Thyroid gland (tissue), 4 donors: ENCODE results near the gene GPSM1. TPM values are rescaled to one million over a fixed set of nuclear protein-coding genes. Genes with fewer than 3 reads are reported as not detected.

Experiments
- DNase-seq, 2 donors: peaks; one replicate each; pipeline ENCODE4 v3.0.0-alpha.2; 2019
- H3K27ac ChIP-seq, 3 donors: fragments of 200-600 bp; sonication (generic); 1 replicate in 2 of 3; 2 replicates in 1 of 3; pipeline ENCODE4 v1.5.1; 2016 to 2019; ENCODE audit warnings: mild to moderate bottlenecking in 1 of 3, moderate library complexity in 1 of 3
- H3K27me3 ChIP-seq: fragments of 200-600 bp; sonication (generic); one replicate; pipeline ENCODE4 v1.5.1; 2019
- H3K36me3 ChIP-seq, 2 donors: fragments of 200-600 bp; sonication (generic); one replicate each; pipeline ENCODE4 v1.5.1; 2016 to 2019
- H3K4me1 ChIP-seq, 2 donors: fragments of 200-600 bp; sonication (generic); one replicate each; pipeline ENCODE4 v1.5.1; 2017 to 2019
- H3K4me3 ChIP-seq, 3 donors: fragments of 200-600 bp; sonication (generic); replicated peaks in 1 of 3; 1 replicate in 2 of 3; 2 replicates in 1 of 3; pipeline ENCODE4 v1.5.1; 2016; ENCODE audit warnings: mild to moderate bottlenecking in 1 of 3
- H3K9me3 ChIP-seq: fragments of 200-600 bp; sonication (generic); one replicate; pipeline ENCODE4 v1.5.1; 2017
- CTCF ChIP-seq, 6 experiments: fragments of 200-600 bp in 3 of 6; fragments of 450-650 bp in 3 of 6; sonication (generic) in 3 of 6; IDR thresholded peaks; one replicate each; pipeline ENCODE4 v1.5.1; 2016 to 2019; ENCODE audit warnings: antibody characterized with exemption in 6 of 6, mild to moderate bottlenecking in 2 of 6, inconsistent platforms in 1 of 6, moderate library complexity in 1 of 6
- POLR2A ChIP-seq, 2 donors: fragments of 450-650 bp; IDR thresholded peaks; one replicate each; pipeline ENCODE4 v1.6.1; 2017; ENCODE audit warnings: antibody characterized with exemption in 2 of 2, mild to moderate bottlenecking in 2 of 2, moderate library complexity in 1 of 2
- WGBS, 2 donors: methylation state at CpG; one replicate each; pipeline ENCODE4 v1.1.5; 2017; 5-methylcytosine and 5-hydroxymethylcytosine counted together
- intact Hi-C: fragments of 100-400 bp; cut with DNase I; formaldehyde crosslinking; loops from one replicate; pipeline ENCODE4 v1.15.1; 2023
- total RNA-seq, 4 donors: library from RNA; depleted of rRNA; stranded (reverse); fragments of >200 nt; gene quantifications; one replicate each; pipeline ENCODE4 v1.2.3, GENCODE V29; 2016

Gene GPSM1
- total RNA-seq, 4 donors from 2014 or later: 5.9 to 18.1 (median 12.2) TPM

GRCh38 chr9:136283291-136284235, 43.8 kb upstream of the GPSM1 start:
- Histone ChIP-seq H3K27me3 (no peaks in the 10 kb centered on the region), H3K9me3 (no peaks in the 10 kb centered on the region), H3K27ac (peak overlapping the region in 2 of 3 donors; percentile 11 to 35), H3K4me1 (peaks cover 5 to 17% of the 10 kb centered on the region in 2 donors), H3K4me3 (peak overlapping the region in 1 of 3 donors; percentile 13), H3K36me3 (no peaks in the 10 kb centered on the region)
- 14 to 20% methylated on average over 20 to 28 of the region's 32 CpGs for WGBS, 2 donors
- TF ChIP-seq CTCF (IDR thresholded peaks at IDR 0.05) (peak; percentile 66 to 88 (median 77)), POLR2A (IDR thresholded peaks at IDR 0.05) (no peak)
- intact Hi-C loops: loop anchor here (10.0 kb wide), 2 partner anchors 109 to 139 kb away; no protein-coding TSS in a partner anchor
- peak; percentile 85 to 86 for DNase-seq

- TF ChIP-seq POLR2A (IDR thresholded peaks at IDR 0.05) (no peak), CTCF (IDR thresholded peaks at IDR 0.05) (no peak)
- Histone ChIP-seq H3K27me3 (no peaks in the 10 kb centered on the region), H3K9me3 (no peaks in the 10 kb centered on the region), H3K4me1 (peaks cover 5 to 21% of the 10 kb centered on the region in 2 donors), H3K4me3 (no peak overlapping the region), H3K27ac (no peak overlapping the region), H3K36me3 (no peaks in the 10 kb centered on the region)
- no peak for DNase-seq
- WGBS, 2 donors: 65 to 84% methylated on average over 10 to 17 of the region's 22 CpGs
- intact Hi-C loops: loop anchor here (10.0 kb wide), 2 partner anchors 110 to 140 kb away; no protein-coding TSS in a partner anchor
Observed at GRCh38 chr9:136284311-136284710, 43.0 kb upstream of the GPSM1 start.

GRCh38 chr9:136284951-136285350, 42.4 kb upstream of the GPSM1 start:
- no peak for DNase-seq
- WGBS, 2 donors: 80 to 88% methylated on average over 4 to 15 of the region's 19 CpGs
- no peak overlapping the region for H3K27ac ChIP-seq
- intact Hi-C loops: loop anchor here (10.0 kb wide), 2 partner anchors 110 to 140 kb away; no protein-coding TSS in a partner anchor
- no peak overlapping the region for H3K4me3 ChIP-seq
- TF ChIP-seq POLR2A (IDR thresholded peaks at IDR 0.05) (no peak), CTCF (IDR thresholded peaks at IDR 0.05) (no peak)
- peaks cover 5 to 21% of the 10 kb centered on the region in 2 donors for H3K4me1 ChIP-seq
- H3K27me3 ChIP-seq: no peaks in the 10 kb centered on the region
- no peaks in the 10 kb centered on the region for H3K36me3 ChIP-seq
- H3K9me3 ChIP-seq: no peaks in the 10 kb centered on the region

- intact Hi-C loops: loop anchor here (10.0 kb wide), 2 partner anchors 111 to 141 kb away; no protein-coding TSS in a partner anchor
- no peaks in the 10 kb centered on the region for H3K36me3 ChIP-seq
- no peak overlapping the region for H3K4me3 ChIP-seq
- H3K27ac ChIP-seq: no peak overlapping the region
- peaks cover 5 to 21% of the 10 kb centered on the region in 2 donors for H3K4me1 ChIP-seq
- 85 to 89% methylated on average over 7 to 20 of the region's 28 CpGs for WGBS, 2 donors
- H3K27me3 ChIP-seq: no peaks in the 10 kb centered on the region
- H3K9me3 ChIP-seq: no peaks in the 10 kb centered on the region
- no peak for DNase-seq
- no peak for TF ChIP-seq CTCF (IDR thresholded peaks at IDR 0.05)
- no peak for TF ChIP-seq POLR2A (IDR thresholded peaks at IDR 0.05)
Observed at GRCh38 chr9:136285501-136286358, 41.6 kb upstream of the GPSM1 start.
